ENCODE results near the gene PIP5K1C. TPM values are rescaled to one million over a fixed set of nuclear protein-coding genes. Genes with fewer than 3 reads are reported as not detected.

Gene PIP5K1C
- total RNA-seq, 8 experiments from 2014 or later: 6.7 to 21.4 (median 13.7) TPM

- in situ Hi-C loops (cut with MboI; ENCODE audit: low pct_unique_long_range_greater_than_20kb in 2 of 9, low sequenced_read_pairs in 9 of 9, unreplicated experiment in 9 of 9): loop anchor here in 1 of 9 experiments (25.0 kb wide), 1 partner anchor 158 kb away; the partner anchor contains the start of genes HMG20B and MFSD12
These were observed 19.6 kb upstream of the PIP5K1C start for GRCh38 chr19:3719868-3720267.

GRCh38 chr19:3716147-3716668 lies 15.9 kb upstream of the PIP5K1C start:
- no peak overlapping the region for H3K4me3 ChIP-seq
- H3K4me1 ChIP-seq (replicated peaks in 1 of 2): no peaks in the 10 kb centered on the region
- 43 to 89% (median 83%) methylated on average over 2 to 15 of the region's 16 CpGs; no CpG with 5 or more reads in 4 of the 10 experiments for WGBS, 10 experiments
- no peak overlapping the region for H3K27ac ChIP-seq
- in situ Hi-C loops (cut with MboI; ENCODE audit: low pct_unique_long_range_greater_than_20kb in 2 of 9, low sequenced_read_pairs in 9 of 9, unreplicated experiment in 9 of 9): loop anchor here in 1 of 9 experiments (25.0 kb wide), 1 partner anchor 154 kb away; the partner anchor contains the start of genes HMG20B and MFSD12
- no peak for ATAC-seq (replicated peaks in 6 of 8)

More at GRCh38 chr19:3719868-3720267, 19.6 kb upstream of the PIP5K1C start:
- Histone ChIP-seq H3K4me3 (no peak overlapping the region), H3K4me1 (replicated peaks in 1 of 2) (peaks cover 0 to 3% of the 10 kb centered on the region in 2 donors), H3K27ac (no peak overlapping the region)
- WGBS, 10 experiments: 50 to 100% (median 82%) methylated on average over 1 to 2 of the region's 4 CpGs; no CpG with 5 or more reads in 6 of the 10 experiments
- ATAC-seq (replicated peaks in 6 of 8): no peak

GRCh38 chr19:3712663-3713611 lies 12.7 kb upstream of the PIP5K1C start:
- no peaks in the 10 kb centered on the region for H3K4me1 ChIP-seq (replicated peaks in 1 of 2)
- 30 to 100% (median 62%) methylated on average over 1 to 9 of the region's 23 CpGs; no CpG with 5 or more reads in 4 of the 10 experiments for WGBS, 10 experiments
- in situ Hi-C loops (cut with MboI; ENCODE audit: low pct_unique_long_range_greater_than_20kb in 2 of 9, low sequenced_read_pairs in 9 of 9, unreplicated experiment in 9 of 9): loop anchor here in 1 of 9 experiments (25.0 kb wide), 1 partner anchor 151 kb away; the partner anchor contains the start of genes HMG20B and MFSD12
- H3K4me3 ChIP-seq: no peak overlapping the region
- no peak overlapping the region for H3K27ac ChIP-seq
- peak in 3 of 8 experiments; percentile 41 to 76 (median 72) for ATAC-seq (replicated peaks in 6 of 8)

- H3K4me1 ChIP-seq (replicated peaks in 1 of 2): no peaks in the 10 kb centered on the region
- 28 to 85% (median 73%) methylated on average over 3 to 12 of the region's 20 CpGs; no CpG with 5 or more reads in 3 of the 10 experiments for WGBS, 10 experiments
- no peak overlapping the region for H3K4me3 ChIP-seq
- in situ Hi-C loops (cut with MboI; ENCODE audit: low pct_unique_long_range_greater_than_20kb in 2 of 9, low sequenced_read_pairs in 9 of 9, unreplicated experiment in 9 of 9): loop anchor here in 1 of 9 experiments (25.0 kb wide), 1 partner anchor 148 kb away; the partner anchor contains the start of genes HMG20B and MFSD12
- ATAC-seq (replicated peaks in 6 of 8): peak in 3 of 8 experiments; percentile 15 to 90 (median 36)
- no peak overlapping the region for H3K27ac ChIP-seq
These were observed 10.1 kb upstream of the PIP5K1C start for GRCh38 chr19:3710265-3710812.

- no peak within 1 kb of the TSS for H3K4me3 ChIP-seq
- no peaks in the 10 kb centered on the region for H3K4me1 ChIP-seq (replicated peaks in 1 of 2)
- 0 to 73% (median 57%) methylated on average over 1 to 4 of the region's 24 CpGs; no CpG with 5 or more reads in 7 of the 10 experiments for WGBS, 10 experiments
- H3K27ac ChIP-seq: no peak within 1 kb of the TSS
- peak in 1 of 8 experiments; percentile 21 for ATAC-seq (replicated peaks in 6 of 8)
- in situ Hi-C loops (cut with MboI; ENCODE audit: low pct_unique_long_range_greater_than_20kb in 2 of 9, low sequenced_read_pairs in 9 of 9, unreplicated experiment in 9 of 9): loop anchor here in 1 of 9 experiments (25.0 kb wide), 1 partner anchor 146 kb away; the partner anchor contains the start of genes HMG20B and MFSD12
These were observed 8.1 kb upstream of the PIP5K1C start, which contains the start of gene TJP3 for GRCh38 chr19:3708207-3708931. TSS of gene TJP3 (plus strand) at chr19:3708384. CDS start at chr19:3728433, 20,049 bp downstream.

- Histone ChIP-seq H3K4me3 (no peak overlapping the region), H3K27ac (no peak overlapping the region), H3K4me1 (replicated peaks in 1 of 2) (no peaks in the 10 kb centered on the region)
- WGBS, 10 experiments: 52 to 96% (median 81%) methylated on average over 3 to 10 of the region's 12 CpGs; no CpG with 5 or more reads in 5 of the 10 experiments
- in situ Hi-C loops (cut with MboI; ENCODE audit: low pct_unique_long_range_greater_than_20kb in 2 of 9, low sequenced_read_pairs in 9 of 9, unreplicated experiment in 9 of 9): loop anchor here in 1 of 9 experiments (25.0 kb wide), 1 partner anchor 146 kb away; the partner anchor contains the start of genes HMG20B and MFSD12
- ATAC-seq (replicated peaks in 6 of 8): no peak
These were observed 7.6 kb upstream of the PIP5K1C start for GRCh38 chr19:3707868-3708206.

- Histone ChIP-seq H3K4me3 (no peak overlapping the region), H3K27ac (no peak overlapping the region), H3K4me1 (replicated peaks in 1 of 2) (peaks cover 9 to 10% of the 10 kb centered on the region in 2 donors)
- in situ Hi-C loops (cut with MboI; ENCODE audit: low pct_unique_long_range_greater_than_20kb in 2 of 9, low sequenced_read_pairs in 9 of 9, unreplicated experiment in 9 of 9): loop anchor here in 1 of 9 experiments (25.0 kb wide), 1 partner anchor 139 kb away; the partner anchor contains the start of genes HMG20B and MFSD12
- no peak for ATAC-seq (replicated peaks in 6 of 8)
- 0 to 20% (median 8%) methylated on average over 1 of the region's 1 CpG; no CpG with 5 or more reads in 4 of the 10 experiments for WGBS, 10 experiments
These were observed 932 bp upstream of the PIP5K1C start for GRCh38 chr19:3701200-3701599.

GRCh38 chr19:3699741-3700241 lies 477 bp downstream of the PIP5K1C start:
- H3K4me3 ChIP-seq: peak overlapping the region; percentile 61 to 100 (median 93)
- H3K4me1 ChIP-seq (replicated peaks in 1 of 2): peaks cover 9 to 10% of the 10 kb centered on the region in 2 donors
- peak in 6 of 8 experiments; percentile 34 to 53 (median 48) for ATAC-seq (replicated peaks in 6 of 8)
- in situ Hi-C loops (cut with MboI; ENCODE audit: low pct_unique_long_range_greater_than_20kb in 2 of 9, low sequenced_read_pairs in 9 of 9, unreplicated experiment in 9 of 9): loop anchor here in 1 of 9 experiments (25.0 kb wide), 1 partner anchor 137 kb away; the partner anchor contains the start of genes HMG20B and MFSD12
- no CpG with 5 or more reads among the region's 43 CpGs for WGBS, 10 experiments
- H3K27ac ChIP-seq: peak overlapping the region; percentile 62 to 84

- peak in 7 of 8 experiments; percentile 6 to 43 (median 8) for ATAC-seq (replicated peaks in 6 of 8)
- no peak overlapping the region for H3K27ac ChIP-seq
- H3K4me3 ChIP-seq: peak overlapping the region; percentile 61 to 100 (median 93)
- H3K4me1 ChIP-seq (replicated peaks in 1 of 2): peaks cover 9 to 10% of the 10 kb centered on the region in 2 donors
- in situ Hi-C loops (cut with MboI; ENCODE audit: low pct_unique_long_range_greater_than_20kb in 2 of 9, low sequenced_read_pairs in 9 of 9, unreplicated experiment in 9 of 9): no loop called here
- WGBS, 10 experiments: 0 to 15% (median 0%) methylated on average over 1 to 4 of the region's 34 CpGs; no CpG with 5 or more reads in 5 of the 10 experiments
These were observed 1.1 kb downstream of the PIP5K1C start for GRCh38 chr19:3698974-3699740.

GRCh38 chr19:3698386-3698950 lies 1.8 kb downstream of the PIP5K1C start:
- H3K4me3 ChIP-seq: peak overlapping the region in 4 of 5 donors; percentile 61 to 100 (median 96)
- ATAC-seq (replicated peaks in 6 of 8): peak in 1 of 8 experiments; percentile 1
- 17 to 100% (median 63%) methylated on average over 3 to 8 of the region's 12 CpGs; no CpG with 5 or more reads in 4 of the 10 experiments for WGBS, 10 experiments
- peaks cover 9 to 10% of the 10 kb centered on the region in 2 donors for H3K4me1 ChIP-seq (replicated peaks in 1 of 2)
- in situ Hi-C loops (cut with MboI; ENCODE audit: low pct_unique_long_range_greater_than_20kb in 2 of 9, low sequenced_read_pairs in 9 of 9, unreplicated experiment in 9 of 9): no loop called here
- no peak overlapping the region for H3K27ac ChIP-seq
